Body of pancreas (tissue), 4 donors: ENCODE results near the gene TLK2.
"Not testable (repeated sequence)": the region's sequence is repeated elsewhere in the genome, so short reads cannot be mapped to it uniquely, and the experiment has no call there.

Source experiments
- POLR2A ChIP-seq, 3 donors: fragments of 450-650 bp; IDR thresholded peaks; one replicate each; pipeline ENCODE4 v1.6.1; 2016; ENCODE audit warnings: antibody characterized with exemption in 3 of 3, mild to moderate bottlenecking in 2 of 3
- TF ChIP-seq, protein P1 (sequence below), 7 experiments: fragments of 450-650 bp in 4 of 7; fragments of 200-600 bp in 3 of 7; sonication (generic) in 3 of 7; IDR thresholded peaks; one replicate each; pipeline ENCODE4 v1.5.1; 2016 to 2019; ENCODE audit warnings: antibody characterized with exemption in 7 of 7

DNA sequence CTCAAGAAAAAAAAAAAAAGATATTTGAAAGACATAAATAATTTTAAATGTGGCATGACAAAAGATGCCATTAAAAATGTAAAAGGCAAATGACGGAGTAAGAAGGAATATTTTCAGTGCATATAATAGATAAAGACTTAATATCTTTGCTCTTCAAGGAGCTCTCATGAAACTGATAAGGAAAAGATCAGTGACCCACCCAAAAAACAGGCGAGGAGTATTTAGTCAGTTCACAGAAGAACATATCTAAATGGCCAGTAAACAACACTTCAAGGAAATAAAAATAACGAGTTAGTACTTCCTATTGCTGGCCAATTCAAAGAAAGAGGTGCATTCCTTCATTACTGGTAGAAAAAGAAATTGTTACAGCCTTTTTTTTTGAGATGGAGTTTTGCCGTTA is 32.8 kb upstream of the TLK2 start:
- TF ChIP-seq, protein P1, sequence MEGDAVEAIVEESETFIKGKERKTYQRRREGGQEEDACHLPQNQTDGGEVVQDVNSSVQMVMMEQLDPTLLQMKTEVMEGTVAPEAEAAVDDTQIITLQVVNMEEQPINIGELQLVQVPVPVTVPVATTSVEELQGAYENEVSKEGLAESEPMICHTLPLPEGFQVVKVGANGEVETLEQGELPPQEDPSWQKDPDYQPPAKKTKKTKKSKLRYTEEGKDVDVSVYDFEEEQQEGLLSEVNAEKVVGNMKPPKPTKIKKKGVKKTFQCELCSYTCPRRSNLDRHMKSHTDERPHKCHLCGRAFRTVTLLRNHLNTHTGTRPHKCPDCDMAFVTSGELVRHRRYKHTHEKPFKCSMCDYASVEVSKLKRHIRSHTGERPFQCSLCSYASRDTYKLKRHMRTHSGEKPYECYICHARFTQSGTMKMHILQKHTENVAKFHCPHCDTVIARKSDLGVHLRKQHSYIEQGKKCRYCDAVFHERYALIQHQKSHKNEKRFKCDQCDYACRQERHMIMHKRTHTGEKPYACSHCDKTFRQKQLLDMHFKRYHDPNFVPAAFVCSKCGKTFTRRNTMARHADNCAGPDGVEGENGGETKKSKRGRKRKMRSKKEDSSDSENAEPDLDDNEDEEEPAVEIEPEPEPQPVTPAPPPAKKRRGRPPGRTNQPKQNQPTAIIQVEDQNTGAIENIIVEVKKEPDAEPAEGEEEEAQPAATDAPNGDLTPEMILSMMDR (IDR thresholded peaks at IDR 0.05): not testable (repeated sequence)
- not testable (repeated sequence) for TF ChIP-seq POLR2A (IDR thresholded peaks at IDR 0.05)
